Middle frontal gyrus (tissue), 1 donor: ENCODE data around the gene KIRREL3.
A peak's percentile ranks its signal among the peaks of the same experiment; 100 is the strongest.
"Not testable (repeated sequence)": the region's sequence is repeated elsewhere in the genome, so short reads cannot be mapped to it uniquely, and the experiment has no call there.

Experiments used
- DNase-seq: peaks from one replicate; pipeline ENCODE4 v3.0.0-alpha.2; 2015; ENCODE audit warnings: low spot score; ENCODE audit errors: extremely low spot score

Gene KIRREL3

GRCh38 chr11:126959700-126960099 lies 40.9 kb downstream of the KIRREL3 start:
- DNase-seq: no peak

- DNase-seq: no peak
Observed at GRCh38 chr11:126956635-126957034, 43.9 kb downstream of the KIRREL3 start.

- DNase-seq: not testable (repeated sequence)
Observed at GRCh38 chr11:126952533-126952932, 48.0 kb downstream of the KIRREL3 start.

- DNase-seq: no peak
Observed at GRCh38 chr11:126951465-126951864, 49.1 kb downstream of the KIRREL3 start.

- peak; percentile 71 for DNase-seq
Observed at GRCh38 chr11:126949066-126949891, 51.3 kb downstream of the KIRREL3 start.

- no peak for DNase-seq
Observed at GRCh38 chr11:126948563-126948962, 52.0 kb downstream of the KIRREL3 start.

- no peak for DNase-seq
Observed at GRCh38 chr11:126945319-126945718, 55.3 kb downstream of the KIRREL3 start.

- DNase-seq: no peak
Observed at GRCh38 chr11:126943316-126943715, 57.3 kb downstream of the KIRREL3 start.

- DNase-seq: no peak
Observed at GRCh38 chr11:126942146-126942545, 58.4 kb downstream of the KIRREL3 start.

GRCh38 chr11:126939552-126939951 lies 61.0 kb downstream of the KIRREL3 start:
- no peak for DNase-seq

- DNase-seq: no peak
Observed at GRCh38 chr11:126938718-126939117, 61.9 kb downstream of the KIRREL3 start.

- DNase-seq: no peak
Observed at GRCh38 chr11:126930091-126930841, 70.3 kb downstream of the KIRREL3 start.

- no peak for DNase-seq
Observed at GRCh38 chr11:126929179-126930061, 71.2 kb downstream of the KIRREL3 start.

- DNase-seq: no peak
Observed at GRCh38 chr11:126927623-126928022, 72.9 kb downstream of the KIRREL3 start.

- DNase-seq: no peak
Observed at GRCh38 chr11:126926376-126926791, 74.2 kb downstream of the KIRREL3 start.

GRCh38 chr11:126925321-126926093 lies 75.1 kb downstream of the KIRREL3 start:
- DNase-seq: peak; percentile 42

- no peak for DNase-seq
Observed at GRCh38 chr11:126924376-126925040, 76.1 kb downstream of the KIRREL3 start.

- DNase-seq: no peak
Observed at GRCh38 chr11:126920833-126921232, 79.7 kb downstream of the KIRREL3 start.

GRCh38 chr11:126919147-126919823 lies 81.3 kb downstream of the KIRREL3 start:
- DNase-seq: no peak

GRCh38 chr11:126918556-126918955 lies 82.0 kb downstream of the KIRREL3 start:
- DNase-seq: no peak
